ENCODE results near the gene GJC1.
A peak's percentile ranks its signal among the peaks of the same experiment; 100 is the strongest.
"Not testable (repeated sequence)": the region's sequence is repeated elsewhere in the genome, so short reads cannot be mapped to it uniquely, and the experiment has no call there.

The GJC1 gene

DNA sequence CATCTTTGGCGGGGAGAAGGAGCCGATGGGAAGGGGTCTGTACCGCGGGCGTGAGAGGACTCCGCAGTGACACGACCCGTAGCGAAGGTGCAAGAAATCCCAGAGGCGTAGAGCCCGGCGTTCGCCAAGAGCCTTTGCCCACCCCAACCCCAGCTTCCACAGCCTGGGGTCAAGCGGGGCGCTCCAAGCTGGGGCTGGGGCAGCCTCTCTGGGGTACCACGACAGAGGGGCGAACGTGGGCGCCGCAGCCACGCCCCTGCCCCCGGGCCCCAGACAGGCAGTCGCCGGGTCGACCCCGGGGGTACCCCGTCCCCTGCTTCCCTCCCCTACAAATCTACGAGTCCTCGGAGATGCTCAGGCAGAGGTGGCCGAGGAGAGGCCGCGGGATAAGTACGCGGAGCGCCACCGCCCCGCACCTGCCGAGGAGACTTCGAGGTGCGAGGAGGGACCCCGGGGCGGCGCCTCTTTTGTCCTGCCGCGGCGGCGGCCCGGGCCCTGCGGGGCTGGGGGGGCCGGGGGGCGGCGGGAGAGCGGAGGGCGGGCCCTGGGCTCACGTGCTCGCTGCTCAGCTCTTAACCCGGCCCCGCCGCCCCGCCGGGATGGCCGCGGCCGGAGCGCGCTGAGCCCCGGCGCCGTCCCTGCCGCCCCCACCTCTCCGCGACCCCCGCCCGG, 71.5 kb downstream of the GJC1 start, which contains the start of gene ADAM11:
Gene ADAM11 (plus strand): TSS at position 575 of the 672 bp plus-strand sequence. CDS start 212 bp downstream, outside the sequence.
- TF ChIP-seq, protein P1, sequence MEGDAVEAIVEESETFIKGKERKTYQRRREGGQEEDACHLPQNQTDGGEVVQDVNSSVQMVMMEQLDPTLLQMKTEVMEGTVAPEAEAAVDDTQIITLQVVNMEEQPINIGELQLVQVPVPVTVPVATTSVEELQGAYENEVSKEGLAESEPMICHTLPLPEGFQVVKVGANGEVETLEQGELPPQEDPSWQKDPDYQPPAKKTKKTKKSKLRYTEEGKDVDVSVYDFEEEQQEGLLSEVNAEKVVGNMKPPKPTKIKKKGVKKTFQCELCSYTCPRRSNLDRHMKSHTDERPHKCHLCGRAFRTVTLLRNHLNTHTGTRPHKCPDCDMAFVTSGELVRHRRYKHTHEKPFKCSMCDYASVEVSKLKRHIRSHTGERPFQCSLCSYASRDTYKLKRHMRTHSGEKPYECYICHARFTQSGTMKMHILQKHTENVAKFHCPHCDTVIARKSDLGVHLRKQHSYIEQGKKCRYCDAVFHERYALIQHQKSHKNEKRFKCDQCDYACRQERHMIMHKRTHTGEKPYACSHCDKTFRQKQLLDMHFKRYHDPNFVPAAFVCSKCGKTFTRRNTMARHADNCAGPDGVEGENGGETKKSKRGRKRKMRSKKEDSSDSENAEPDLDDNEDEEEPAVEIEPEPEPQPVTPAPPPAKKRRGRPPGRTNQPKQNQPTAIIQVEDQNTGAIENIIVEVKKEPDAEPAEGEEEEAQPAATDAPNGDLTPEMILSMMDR (IDR thresholded peaks at IDR 0.05; ENCODE audit: low read depth, low read length), result no peak
- H3K4me3 ChIP-seq (replicated peaks in 1 of 2; ENCODE audit: low read depth in 2 of 2, low read length in 2 of 2), result peak within 1 kb of the TSS; percentile 34 to 38
- no peak for DNase-seq (ENCODE audit: low read depth in 2 of 2)

DNA sequence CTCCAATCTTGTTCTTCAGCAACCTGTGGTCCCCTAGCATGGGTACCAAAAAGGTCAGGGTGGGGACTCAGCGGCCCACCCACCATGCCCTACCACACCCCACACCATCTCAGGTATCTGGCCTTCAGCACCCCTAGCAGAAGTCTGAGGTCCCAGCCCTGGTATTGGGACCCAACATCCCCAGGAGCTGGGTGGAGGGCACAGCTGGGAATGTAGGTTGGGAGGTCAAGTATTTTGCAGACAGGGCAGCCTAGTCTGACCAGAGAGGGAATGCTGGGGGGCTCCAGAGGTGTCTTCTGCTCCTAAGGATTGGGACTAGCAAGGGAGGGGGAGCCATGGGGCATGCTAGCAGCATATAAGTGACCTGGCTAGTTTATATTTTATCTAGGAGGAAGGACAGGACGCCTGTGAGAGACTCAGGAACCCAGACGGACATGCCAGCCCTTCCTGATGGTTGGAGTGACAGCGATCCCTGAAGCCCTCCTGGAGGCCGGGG, 72.1 kb downstream of the GJC1 start:
- TF ChIP-seq, protein P1 (IDR thresholded peaks at IDR 0.05; ENCODE audit: low read depth, low read length), result no peak
- no peak for DNase-seq (ENCODE audit: low read depth in 2 of 2)
- no peak overlapping the region for H3K4me3 ChIP-seq (replicated peaks in 1 of 2; ENCODE audit: low read depth in 2 of 2, low read length in 2 of 2)

DNA sequence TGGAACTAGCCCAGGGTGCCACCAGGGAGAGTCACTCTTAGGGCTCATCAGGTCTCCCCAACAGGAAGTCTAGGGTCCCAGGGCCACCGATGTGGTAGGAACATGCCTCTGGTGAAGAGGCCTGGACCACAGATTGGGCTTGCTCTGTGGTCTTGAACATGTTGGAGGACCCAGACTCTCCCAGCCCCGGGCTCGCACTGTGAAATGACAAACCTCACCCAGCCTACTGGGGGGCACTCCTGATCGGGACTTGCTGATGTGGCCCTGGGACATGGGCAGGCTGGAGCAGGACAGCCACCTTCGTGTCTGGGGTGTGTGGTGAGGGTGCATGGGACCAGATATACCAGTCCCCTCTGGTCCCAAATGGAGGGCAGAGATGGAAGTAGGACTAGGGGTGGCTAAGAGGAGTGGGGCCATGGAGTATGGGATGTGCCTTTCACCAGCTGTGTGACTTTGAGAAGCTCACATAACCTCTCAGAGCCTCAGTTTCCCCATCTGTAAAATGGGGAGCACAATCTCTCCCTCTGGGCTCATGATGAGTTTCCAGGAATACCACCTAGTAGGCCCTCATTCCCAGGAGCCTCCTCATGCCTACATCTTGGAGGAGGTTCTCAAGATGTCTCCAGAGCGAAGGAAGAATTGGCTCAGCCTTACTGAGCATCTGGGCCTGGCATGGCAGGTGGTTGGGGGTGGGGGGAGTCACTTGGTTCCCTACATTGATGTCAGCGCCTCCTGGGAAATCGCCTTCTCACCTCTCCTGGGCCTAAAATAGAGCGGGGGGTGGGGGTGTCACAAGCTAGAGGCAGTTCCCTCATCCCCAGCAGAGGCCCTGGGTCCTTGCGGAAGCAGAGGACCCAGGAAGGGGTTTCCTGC, 72.8 kb downstream of the GJC1 start:
- DNase-seq (ENCODE audit: low read depth in 2 of 2), result no peak
- H3K4me3 ChIP-seq (replicated peaks in 1 of 2; ENCODE audit: low read depth in 2 of 2, low read length in 2 of 2), result no peak overlapping the region
- TF ChIP-seq, protein P1 (IDR thresholded peaks at IDR 0.05; ENCODE audit: low read depth, low read length), result no peak

DNA sequence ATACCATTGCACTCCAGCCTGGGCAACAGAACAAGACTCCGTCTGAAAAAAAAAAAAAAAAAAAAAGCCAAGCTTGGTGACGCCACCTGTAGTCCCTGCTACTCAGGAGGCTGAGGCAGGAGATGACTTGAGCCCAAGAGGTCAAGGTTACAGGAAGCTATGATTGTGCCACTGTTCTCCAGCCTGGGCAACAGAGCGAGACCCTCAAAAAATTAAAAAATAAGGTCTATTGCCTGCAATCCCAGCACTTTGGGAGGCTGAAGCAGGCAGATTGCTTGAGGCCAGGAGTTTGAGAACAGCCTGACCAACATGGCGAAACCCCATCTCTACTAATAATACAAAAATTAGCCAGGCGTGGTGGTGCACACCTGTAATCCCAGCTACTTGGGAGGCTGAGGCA, 74.9 kb downstream of the GJC1 start:
- H3K4me3 ChIP-seq (replicated peaks in 1 of 2; ENCODE audit: low read depth in 2 of 2, low read length in 2 of 2); DNase-seq (ENCODE audit: low read depth in 2 of 2): not testable (repeated sequence)

DNA sequence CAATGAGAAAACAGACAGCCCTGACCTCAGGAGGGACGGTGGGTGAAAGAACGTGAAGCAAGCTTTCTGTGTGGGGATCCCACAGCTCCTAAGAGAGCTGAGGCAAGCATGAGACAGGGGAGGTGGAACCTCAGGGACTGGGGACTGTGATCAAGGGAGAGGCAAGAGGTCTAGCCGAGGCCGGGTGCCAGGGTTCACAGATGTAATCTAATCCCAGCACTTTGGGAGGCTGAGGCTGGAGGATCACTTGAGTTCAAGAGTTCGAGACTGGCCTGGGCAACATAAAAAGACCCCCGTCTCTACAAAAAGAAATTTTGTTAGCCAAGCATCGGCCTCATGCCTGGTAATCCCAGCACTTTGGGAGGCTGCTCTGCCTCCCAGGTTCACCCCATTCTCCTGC, 75.8 kb downstream of the GJC1 start:
- no peak for DNase-seq (ENCODE audit: low read depth in 2 of 2)
- TF ChIP-seq, protein P1 (IDR thresholded peaks at IDR 0.05; ENCODE audit: low read depth, low read length), result no peak

DNA sequence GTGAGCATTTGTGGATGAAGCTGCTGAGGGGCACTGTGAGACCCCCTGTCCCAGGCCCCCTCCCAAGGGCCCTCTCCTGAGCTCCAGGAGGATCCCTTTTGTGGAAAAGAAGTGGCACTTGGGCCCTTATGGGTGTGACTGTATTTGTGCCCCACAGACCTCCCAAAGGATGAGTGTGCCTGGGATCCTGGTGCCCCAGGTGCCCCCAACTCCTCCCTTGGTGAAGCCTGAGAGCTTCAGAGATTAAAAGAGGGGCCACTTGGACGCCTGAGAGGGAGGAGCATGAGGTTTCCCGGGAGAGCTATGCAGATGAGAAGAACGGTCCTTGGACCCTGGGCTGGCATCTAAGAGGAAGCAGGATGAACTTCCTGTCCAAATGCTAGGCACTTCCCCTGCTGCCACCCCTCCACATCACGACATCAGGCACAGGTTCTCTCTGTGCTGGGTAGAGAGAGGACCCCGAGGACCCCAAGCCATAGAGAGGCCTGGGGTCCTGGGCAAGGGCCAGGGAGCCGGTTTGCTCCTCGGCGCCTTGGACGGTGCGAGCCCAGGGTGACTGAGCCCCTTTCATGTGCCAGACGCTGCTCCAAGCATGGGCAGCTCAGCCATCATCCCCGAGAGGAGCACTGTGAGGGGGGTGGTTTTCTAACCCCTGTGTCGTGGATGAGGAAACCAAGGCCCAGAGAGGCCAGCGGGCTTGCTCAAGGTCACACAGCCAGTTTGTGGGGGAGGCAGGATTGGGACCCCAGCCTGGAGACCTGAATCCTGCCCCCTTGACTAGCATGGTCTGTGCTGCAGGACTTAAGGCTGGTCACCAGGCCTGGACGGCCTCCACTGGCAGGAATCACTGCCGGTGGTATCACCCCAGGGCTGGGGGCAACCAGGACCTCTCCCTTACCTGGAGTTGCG, 76.9 kb downstream of the GJC1 start:
- H3K4me3 ChIP-seq (replicated peaks in 1 of 2; ENCODE audit: low read depth in 2 of 2, low read length in 2 of 2), result no peak overlapping the region
- no peak for DNase-seq (ENCODE audit: low read depth in 2 of 2)
- TF ChIP-seq, protein P1 (IDR thresholded peaks at IDR 0.05; ENCODE audit: low read depth, low read length), result no peak

More for the DNA sequence above, 75.8 kb downstream of the GJC1 start:
- H3K4me3 ChIP-seq (replicated peaks in 1 of 2; ENCODE audit: low read depth in 2 of 2, low read length in 2 of 2), result no peak overlapping the region
